ENCODE measurements around the gene HMX1. TPM values are rescaled to one million over a fixed set of nuclear protein-coding genes. Genes with fewer than 3 reads are reported as not detected.

Gene HMX1
- total and polyA plus RNA-seq, 2 donors (not counting 3 experiments of a cell fraction or from before 2014, with no cell fraction given): not detected

- no peak for DNase-seq (ENCODE audit: low read depth, low spot score)
- intact Hi-C loops (cut with micrococcal nuclease) (no loop called here), dilution Hi-C loops (cut with MboI; ENCODE audit: extremely low pct_ligation_motif_present, low sequenced_read_pairs) (no loop called here)
- Histone ChIP-seq H3K9ac (replicated peaks; ENCODE audit: extremely low read depth, insufficient read depth, low read length) (no peak overlapping the region), H3K79me2 (ENCODE audit: control insufficient read depth, insufficient read depth, low read length) (no peaks in the 10 kb centered on the region), H3K27me3 (ENCODE audit: control insufficient read depth in 2 of 2, insufficient read depth in 2 of 2, low read length in 2 of 2) (no peaks in the 10 kb centered on the region), H3K36me3 (ENCODE audit: control insufficient read depth in 2 of 2, extremely low read depth in 1 of 2, insufficient read depth in 2 of 2, low read length in 2 of 2) (no peaks in the 10 kb centered on the region), H4K20me1 (replicated peaks; ENCODE audit: control insufficient read depth, extremely low read depth, insufficient read depth, low read length) (no peaks in the 10 kb centered on the region), H3K4me3 (replicated peaks in 1 of 3; ENCODE audit: insufficient read depth in 1 of 3, low read depth in 1 of 3, low read length in 3 of 3) (no peak overlapping the region), H3K4me1 (ENCODE audit: control insufficient read depth, extremely low read depth, insufficient read depth, low read length) (no peaks in the 10 kb centered on the region), H3K9me3 (replicated peaks; ENCODE audit: control insufficient read depth, insufficient read depth, low read length) (no peaks in the 10 kb centered on the region), H3K27ac (ENCODE audit: insufficient read depth, low read depth, low read length) (no peak overlapping the region), H3K9me1 (replicated peaks; ENCODE audit: control insufficient read depth, extremely low read depth, insufficient read depth, low read length) (no peaks in the 10 kb centered on the region), H2AFZ (ENCODE audit: low read depth, low read length) (no peak overlapping the region), H3K4me2 (ENCODE audit: insufficient read depth, low read length) (no peak overlapping the region)
- TF ChIP-seq CTCF (IDR thresholded peaks at IDR 0.05; ENCODE audit: extremely low read depth in 1 of 2, insufficient read depth in 1 of 2, low read depth in 1 of 2, low read length in 2 of 2) (no peak), POLR2AphosphoS5 (IDR thresholded peaks at IDR 0.05; ENCODE audit: insufficient read depth, low read depth, low read length) (no peak), POLR2A (IDR thresholded peaks at IDR 0.05; ENCODE audit: low read depth, low read length) (no peak), GATA2 (IDR thresholded peaks at IDR 0.05; ENCODE audit: insufficient read depth, insufficient read length, low read depth, low read length) (no peak), MAX (IDR thresholded peaks at IDR 0.05; ENCODE audit: insufficient read depth, insufficient read length) (no peak), MYC (IDR thresholded peaks at IDR 0.05; ENCODE audit: low read depth, low read length) (no peak), EZH2 (IDR thresholded peaks at IDR 0.05; ENCODE audit: borderline replicate concordance, low read depth, low read length, severe bottlenecking) (no peak), JUN (IDR thresholded peaks at IDR 0.05; ENCODE audit: borderline replicate concordance, insufficient read depth, insufficient read length, low read depth) (no peak), FOS (IDR thresholded peaks at IDR 0.05; ENCODE audit: borderline replicate concordance, insufficient read depth, low read length) (no peak)
- no peak for FAIRE-seq
- BruUV-seq (replicated peaks): no TSS peak
- ChIA-PET POLR2A (no interaction called here), CTCF (interaction anchor here (0.6 kb wide), 1 partner anchor 446 kb away, joined by 3 read pairs; no protein-coding TSS in a partner anchor)
These were observed 43.0 kb upstream of the HMX1 start for GRCh38 chr4:8914461-8915171.
